ENCODE measurements around the gene ARHGEF1. TPM values are rescaled to one million over a fixed set of nuclear protein-coding genes. Genes with fewer than 3 reads are reported as not detected.

The ARHGEF1 gene
- polyA plus RNA-seq, 3 donors: 29.8 to 32.8 (median 30.4) TPM

- DNase-seq (ENCODE audit: low read depth in 3 of 3, low spot score in 2 of 3): no peak
Observed at GRCh38 chr19:41915776-41916414, 32.9 kb downstream of the ARHGEF1 start.

GRCh38 chr19:41917676-41918075 lies 34.7 kb downstream of the ARHGEF1 start:
- DNase-seq (ENCODE audit: low read depth in 3 of 3, low spot score in 2 of 3): no peak

GRCh38 chr19:41918095-41918494 lies 35.1 kb downstream of the ARHGEF1 start:
- no peak for DNase-seq (ENCODE audit: low read depth in 3 of 3, low spot score in 2 of 3)

- no peak for DNase-seq (ENCODE audit: low read depth in 3 of 3, low spot score in 2 of 3)
Observed at GRCh38 chr19:41918653-41919244, 35.8 kb downstream of the ARHGEF1 start.

- no peak for DNase-seq (ENCODE audit: low read depth in 3 of 3, low spot score in 2 of 3)
Observed at GRCh38 chr19:41919948-41920712, 37.1 kb downstream of the ARHGEF1 start.

GRCh38 chr19:41920882-41921576 lies 38.0 kb downstream of the ARHGEF1 start:
- no peak for DNase-seq (ENCODE audit: low read depth in 3 of 3, low spot score in 2 of 3)

GRCh38 chr19:41921577-41922576 lies 38.9 kb downstream of the ARHGEF1 start:
- no peak for DNase-seq (ENCODE audit: low read depth in 3 of 3, low spot score in 2 of 3)

GRCh38 chr19:41922585-41922984 lies 39.6 kb downstream of the ARHGEF1 start:
- no peak for DNase-seq (ENCODE audit: low read depth in 3 of 3, low spot score in 2 of 3)

GRCh38 chr19:41923045-41923788 lies 40.2 kb downstream of the ARHGEF1 start:
- DNase-seq (ENCODE audit: low read depth in 3 of 3, low spot score in 2 of 3): no peak

GRCh38 chr19:41924151-41925145 lies 41.5 kb downstream of the ARHGEF1 start:
- DNase-seq (ENCODE audit: low read depth in 3 of 3, low spot score in 2 of 3): no peak

- DNase-seq (ENCODE audit: low read depth in 3 of 3, low spot score in 2 of 3): no peak
Observed at GRCh38 chr19:41925208-41926003, 42.4 kb downstream of the ARHGEF1 start.

- no peak for DNase-seq (ENCODE audit: low read depth in 3 of 3, low spot score in 2 of 3)
Observed at GRCh38 chr19:41926028-41926762, 43.2 kb downstream of the ARHGEF1 start.

- no peak for DNase-seq (ENCODE audit: low read depth in 3 of 3, low spot score in 2 of 3)
Observed at GRCh38 chr19:41926763-41927496, 43.9 kb downstream of the ARHGEF1 start.

- DNase-seq (ENCODE audit: low read depth in 3 of 3, low spot score in 2 of 3): no peak
Observed at GRCh38 chr19:41927497-41928192, 44.7 kb downstream of the ARHGEF1 start.

GRCh38 chr19:41928221-41928683 lies 45.3 kb downstream of the ARHGEF1 start, which contains the start of gene ERFL:
ERFL (minus strand) TSS chr19:41928449; CDS start chr19:41912919, 15,530 bp downstream.
- no peak for DNase-seq (ENCODE audit: low read depth in 3 of 3, low spot score in 2 of 3)

Measured in right renal cortex interstitium (tissue), 3 donors.